ENCODE measurements around the gene SF3B4.
"Not testable (repeated sequence)": the region's sequence is repeated elsewhere in the genome, so short reads cannot be mapped to it uniquely, and the experiment has no call there.

The SF3B4 gene

DNA sequence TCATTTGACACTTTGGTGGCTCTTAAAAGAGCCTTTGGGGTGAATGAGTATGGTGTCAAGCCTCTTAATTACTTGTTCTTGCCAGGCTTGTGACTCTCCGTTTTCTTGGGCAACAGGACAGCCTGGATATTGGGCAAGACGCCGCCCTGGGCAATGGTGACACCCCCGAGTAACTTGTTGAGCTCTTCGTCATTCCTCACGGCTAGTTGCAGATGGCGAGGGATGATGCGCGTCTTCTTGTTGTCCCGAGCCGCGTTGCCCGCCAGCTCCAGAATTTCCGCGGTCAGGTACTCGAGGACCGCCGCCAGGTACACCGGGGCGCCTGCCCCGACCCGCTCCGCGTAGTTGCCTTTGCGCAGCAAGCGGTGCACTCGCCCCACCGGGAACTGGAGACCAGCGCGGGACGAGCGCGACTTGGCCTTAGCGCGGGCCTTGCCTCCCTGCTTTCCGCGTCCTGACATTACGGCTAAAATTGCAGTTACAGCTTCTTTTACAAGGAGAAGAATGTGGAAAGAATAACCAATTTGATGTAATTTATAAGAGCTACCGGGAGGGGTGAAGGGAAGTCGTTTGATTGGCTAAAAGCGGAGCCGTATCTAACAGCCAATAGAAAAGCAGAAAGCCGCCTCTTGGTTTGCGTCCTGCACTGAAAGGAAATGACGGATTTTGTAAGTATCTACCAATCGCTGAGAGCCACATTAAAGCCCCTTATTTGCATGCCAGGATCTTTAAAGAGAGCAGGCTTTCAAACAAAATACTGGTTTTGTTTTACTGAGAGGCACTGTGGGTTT is 40.0 kb downstream of the SF3B4 start:
- no peak for FAIRE-seq

- not testable (repeated sequence) for FAIRE-seq
Measured at GRCh38 chr1:149887196-149887455, 40.5 kb downstream of the SF3B4 start.

- peak; percentile 47 for FAIRE-seq
Measured at GRCh38 chr1:149886396-149887195, 41.0 kb downstream of the SF3B4 start.

DNA sequence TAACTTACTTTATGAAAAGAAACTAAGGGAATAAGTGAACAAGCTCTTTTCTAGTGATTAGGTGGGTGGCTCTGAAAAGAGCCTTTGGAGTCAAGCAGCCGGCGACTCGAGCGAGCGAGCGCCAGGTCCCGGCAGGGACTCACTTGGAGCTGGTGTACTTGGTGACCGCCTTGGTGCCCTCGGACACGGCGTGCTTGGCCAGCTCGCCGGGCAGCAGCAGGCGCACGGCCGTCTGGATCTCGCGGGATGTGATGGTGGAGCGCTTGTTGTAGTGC is 41.5 kb downstream of the SF3B4 start:
- not testable (repeated sequence) for FAIRE-seq

DNA sequence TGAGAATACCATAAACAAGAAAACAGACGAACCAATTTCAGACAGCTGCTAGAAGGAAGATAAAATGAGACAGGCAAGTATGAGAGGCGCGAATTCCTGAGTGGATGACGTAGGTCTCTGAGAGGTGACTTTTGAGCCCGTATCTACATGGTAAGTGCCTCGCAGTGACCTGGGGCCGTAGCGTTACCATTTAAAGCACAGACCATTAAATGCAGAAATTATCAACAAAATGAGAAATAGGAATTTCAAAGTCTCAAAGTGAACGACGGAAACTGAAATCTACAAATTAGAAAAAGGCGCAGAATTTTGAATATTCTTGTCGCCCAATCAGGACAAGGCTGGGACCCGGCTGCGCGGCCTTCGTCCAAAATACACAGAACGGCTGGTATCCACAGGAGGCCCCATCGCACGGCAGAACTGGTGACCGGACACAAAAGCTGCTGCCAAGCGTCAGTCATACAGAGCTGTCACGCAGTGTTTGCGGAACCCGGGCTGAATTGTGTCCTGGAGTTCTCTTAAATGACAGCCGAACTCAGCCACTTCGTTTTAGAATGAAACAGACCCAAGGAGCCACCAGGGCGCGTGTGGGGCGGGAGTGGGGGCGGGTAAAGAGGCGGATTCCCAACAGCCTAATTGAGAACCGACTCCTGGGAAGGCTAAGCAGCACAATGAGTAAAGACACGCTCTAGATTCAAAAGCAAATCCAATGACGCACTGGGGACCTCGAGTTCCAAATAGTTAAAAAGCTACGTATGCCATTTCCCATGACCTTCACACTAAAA is 42.1 kb downstream of the SF3B4 start:
- no peak for FAIRE-seq

DNA sequence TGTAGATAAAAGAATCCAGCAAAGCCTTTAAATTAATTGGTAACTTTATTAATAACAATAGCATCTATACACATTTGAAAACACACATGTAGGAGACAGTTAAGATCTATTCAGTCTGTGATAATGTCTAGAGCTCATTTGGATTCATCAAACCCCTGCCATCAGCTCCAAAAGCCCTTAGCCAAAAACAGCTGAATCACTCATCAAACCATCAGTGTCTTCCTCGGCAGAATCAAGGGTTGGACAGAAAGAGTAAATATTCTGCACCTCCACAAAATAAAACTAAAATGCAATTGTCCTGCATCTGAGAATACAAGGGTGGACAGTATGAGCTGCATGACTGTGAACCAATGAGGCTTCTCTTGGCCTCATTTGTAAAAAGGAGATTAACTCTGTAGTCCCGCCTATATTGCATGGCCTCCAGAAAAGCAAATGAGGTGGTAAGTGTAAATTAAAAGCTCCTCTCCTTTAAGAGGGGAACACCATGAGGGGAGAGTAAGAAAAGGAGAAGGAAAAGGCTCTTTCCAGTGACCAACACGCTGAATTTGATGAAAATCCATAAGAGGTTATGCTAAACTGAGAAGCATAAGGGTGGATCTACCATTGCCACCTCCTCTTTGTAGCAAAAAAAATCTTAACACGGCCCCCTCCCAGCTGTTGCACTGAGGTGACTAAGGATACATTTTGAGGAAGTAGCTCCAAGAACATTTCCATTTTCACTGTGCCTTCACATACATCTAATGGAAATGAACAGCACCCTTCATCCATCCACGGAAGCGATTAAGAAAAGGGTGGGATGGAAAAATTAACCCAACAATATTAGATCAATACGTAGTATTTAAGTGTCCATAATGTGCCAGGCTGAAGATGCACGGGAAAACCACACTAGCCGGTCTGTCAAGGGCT is 42.9 kb downstream of the SF3B4 start:
- FAIRE-seq, result no peak

DNA sequence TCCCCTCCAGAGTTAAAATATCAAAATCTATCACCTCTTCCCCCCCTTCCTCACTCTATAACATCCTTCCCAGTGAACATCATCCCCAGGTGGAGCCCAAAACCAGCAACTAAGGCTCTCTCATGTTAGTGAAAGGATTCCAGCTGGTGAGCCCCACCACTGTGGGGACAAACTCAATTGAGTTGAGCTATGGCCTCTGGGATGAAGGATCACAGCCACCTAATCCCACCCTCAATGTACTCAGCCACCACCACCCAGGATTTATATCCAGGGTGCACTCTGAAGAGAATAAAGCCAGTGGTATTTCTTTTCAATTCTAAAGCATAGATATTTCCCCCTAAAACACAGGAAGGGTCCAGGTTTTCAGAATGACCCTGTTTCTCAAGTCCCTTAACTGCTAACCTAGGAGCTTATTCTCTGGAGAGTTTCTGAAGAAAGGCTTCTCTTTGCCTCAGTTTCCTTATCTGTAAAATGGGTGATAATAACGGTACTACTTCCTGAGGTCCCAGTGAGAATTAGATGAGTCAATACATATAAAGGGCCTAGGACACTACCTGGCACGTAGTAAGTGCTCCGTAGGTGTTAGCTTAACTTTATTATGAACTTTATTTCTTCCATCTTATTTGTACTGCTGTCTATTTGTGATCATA is 43.9 kb downstream of the SF3B4 start:
- no peak for FAIRE-seq

GRCh38 chr1:149881876-149882275 is 45.7 kb downstream of the SF3B4 start:
- no peak for FAIRE-seq

DNA sequence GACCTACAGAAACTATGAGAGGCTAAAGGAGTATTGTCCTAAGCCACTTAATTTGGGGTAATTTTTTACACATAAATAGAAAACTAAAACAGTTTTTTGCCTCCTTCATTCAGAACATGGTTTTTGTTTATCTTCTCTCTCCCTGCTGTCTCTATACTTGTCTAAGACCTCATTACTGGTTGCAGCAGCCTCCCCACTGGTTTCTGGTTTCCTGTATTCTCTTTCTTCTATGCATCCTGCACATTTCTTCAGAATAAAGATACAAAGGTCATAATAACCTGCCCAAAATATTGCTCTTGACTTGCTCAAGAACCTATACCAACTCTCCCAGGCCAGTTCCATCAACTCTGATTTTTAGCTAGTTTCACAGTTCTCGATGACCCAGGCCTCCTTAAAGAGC is 48.0 kb downstream of the SF3B4 start:
- FAIRE-seq, result no peak

GRCh38 chr1:149877211-149877946 is 50.2 kb downstream of the SF3B4 start:
- no peak for FAIRE-seq

All from colon (tissue), 2 donors.